Hematopoietic multipotent progenitor cell treated with erythropoietin and hydrocortisone succinate and interleukin-3 and kit ligand, for 15 days (in vitro differentiated cells): ENCODE measurements around the gene SMPDL3B.

Source experiments
- DNase-seq: peaks from one replicate; pipeline ENCODE4 v3.0.0-alpha.2; 2015; ENCODE audit warnings: low spot score

SMPDL3B gene

DNA sequence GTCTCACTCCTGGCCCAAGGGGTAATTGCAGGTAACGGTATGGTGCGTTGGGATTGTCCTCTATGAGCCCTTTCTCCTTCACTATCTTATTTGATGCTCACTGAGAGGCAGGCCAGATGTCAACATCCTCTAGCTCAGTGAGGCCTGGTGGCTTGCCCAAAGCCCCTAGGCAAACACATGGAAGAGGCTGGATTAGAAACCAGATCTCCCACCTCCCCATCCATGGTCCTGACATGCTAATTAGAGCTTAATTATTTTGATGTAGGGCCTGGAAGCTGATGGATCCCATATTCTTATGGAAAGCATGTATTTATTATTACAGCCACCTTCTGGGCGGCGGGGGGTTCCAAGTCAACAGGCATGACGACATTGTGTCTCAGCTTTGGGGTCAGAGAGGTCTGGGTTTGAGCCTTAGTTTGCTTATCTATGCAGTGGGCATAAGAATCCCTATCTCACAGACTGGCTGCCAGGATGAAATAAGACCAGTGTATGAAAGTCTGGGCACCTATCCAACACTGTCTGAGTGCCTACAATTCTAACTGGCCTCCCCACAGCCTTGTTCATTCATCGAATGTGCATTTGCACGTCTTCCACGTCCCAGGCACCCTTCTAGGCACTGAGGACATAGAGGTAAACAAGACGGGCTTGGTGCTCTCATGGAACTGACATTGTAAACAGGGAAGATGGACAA lies 6.2 kb downstream of the SMPDL3B start:
- DNase-seq = peak; percentile 48

DNA sequence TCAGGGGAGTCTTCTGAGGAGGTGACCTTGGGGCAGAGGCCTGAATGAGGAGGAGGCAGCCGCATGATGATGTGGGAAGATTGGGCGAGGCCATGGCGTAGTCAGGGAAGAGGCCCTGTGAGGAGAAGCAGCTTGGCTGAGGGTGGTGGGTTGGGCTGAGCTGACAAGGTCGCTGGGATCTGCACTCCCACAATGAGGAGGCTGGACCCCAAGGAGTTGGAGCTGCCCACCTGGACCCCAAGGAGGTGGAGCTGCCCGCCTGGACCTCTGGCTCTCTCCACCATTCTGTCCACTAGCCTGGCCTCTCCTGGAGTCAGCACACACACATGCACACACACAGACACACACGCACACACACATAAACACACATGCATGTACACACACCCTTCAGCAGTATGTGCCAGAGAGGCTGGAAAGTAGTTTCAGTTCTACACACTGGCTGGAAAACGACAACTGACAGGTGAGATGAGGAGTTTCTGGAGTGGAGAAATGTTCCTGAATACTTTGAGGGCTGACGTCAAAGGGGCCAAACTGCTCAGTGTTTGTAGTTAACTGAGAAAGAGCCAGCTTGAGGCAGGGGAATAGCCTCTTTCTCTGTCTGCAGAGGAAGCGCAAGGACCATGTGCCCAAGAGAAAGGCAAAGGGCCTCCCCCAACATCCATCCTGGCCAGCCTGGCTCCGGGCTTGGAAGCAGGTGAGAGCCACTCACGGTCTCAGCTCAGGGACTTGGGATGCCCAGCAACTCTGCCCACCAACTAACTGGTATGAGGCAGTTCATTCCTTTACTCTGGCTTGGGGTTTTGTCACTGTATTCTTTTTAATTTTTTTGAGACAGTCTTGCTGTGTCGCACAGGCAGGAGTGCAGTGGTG lies 7.1 kb downstream of the SMPDL3B start:
- DNase-seq = no peak

DNA sequence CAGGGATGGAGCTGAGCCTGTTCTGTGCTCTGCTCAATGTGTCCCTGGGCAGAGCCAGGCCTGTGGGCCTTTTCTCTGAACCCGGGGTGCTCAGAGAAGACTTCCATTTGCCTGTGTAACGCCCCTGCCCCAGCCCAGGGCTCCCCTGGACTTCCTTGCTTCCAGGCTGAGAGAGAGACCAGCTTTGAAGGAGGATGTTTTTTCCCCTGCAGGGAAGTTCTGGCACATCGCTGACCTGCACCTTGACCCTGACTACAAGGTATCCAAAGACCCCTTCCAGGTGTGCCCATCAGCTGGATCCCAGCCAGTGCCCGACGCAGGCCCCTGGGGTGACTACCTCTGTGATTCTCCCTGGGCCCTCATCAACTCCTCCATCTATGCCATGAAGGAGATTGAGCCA lies 10.2 kb downstream of the SMPDL3B start:
- no peak for DNase-seq

DNA sequence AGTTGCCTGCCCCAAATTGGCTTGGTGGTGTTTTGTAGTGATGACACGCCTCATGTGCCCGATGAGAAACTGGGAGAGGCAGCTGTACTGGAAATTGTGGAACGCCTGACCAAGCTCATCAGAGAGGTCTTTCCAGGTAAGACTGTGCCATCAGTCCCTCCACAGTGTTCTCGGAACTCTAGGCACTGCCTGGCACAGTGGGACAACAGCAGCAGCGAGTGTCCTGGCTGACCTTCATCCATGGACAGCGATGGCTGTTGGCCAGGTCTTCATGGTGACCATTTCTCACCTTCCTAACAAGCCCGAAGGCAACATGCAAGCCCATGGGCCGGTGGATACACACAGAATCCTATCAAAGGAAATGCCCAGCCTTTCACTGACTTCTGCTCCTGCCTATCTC lies 14.2 kb downstream of the SMPDL3B start:
- DNase-seq = no peak

DNA sequence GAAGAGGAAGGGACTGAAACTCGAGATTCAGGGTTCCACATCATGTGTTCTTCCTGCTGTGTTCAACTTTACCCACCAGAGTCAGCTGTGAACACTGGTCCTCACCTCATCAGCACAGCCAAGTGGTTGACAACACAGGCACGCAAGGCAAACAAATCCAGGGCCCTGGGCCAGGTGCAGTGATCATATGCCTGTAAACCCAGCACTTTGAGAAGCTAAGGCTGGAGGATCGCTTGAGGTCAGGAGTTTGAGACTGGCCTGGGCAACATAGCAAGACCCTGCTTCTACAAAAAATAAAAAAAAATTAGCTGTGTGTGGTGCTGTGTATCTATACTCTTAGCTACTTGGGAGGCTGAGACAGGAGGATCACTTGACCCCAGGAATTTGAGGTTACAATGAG lies 16.6 kb downstream of the SMPDL3B start:
- DNase-seq = no peak

DNA sequence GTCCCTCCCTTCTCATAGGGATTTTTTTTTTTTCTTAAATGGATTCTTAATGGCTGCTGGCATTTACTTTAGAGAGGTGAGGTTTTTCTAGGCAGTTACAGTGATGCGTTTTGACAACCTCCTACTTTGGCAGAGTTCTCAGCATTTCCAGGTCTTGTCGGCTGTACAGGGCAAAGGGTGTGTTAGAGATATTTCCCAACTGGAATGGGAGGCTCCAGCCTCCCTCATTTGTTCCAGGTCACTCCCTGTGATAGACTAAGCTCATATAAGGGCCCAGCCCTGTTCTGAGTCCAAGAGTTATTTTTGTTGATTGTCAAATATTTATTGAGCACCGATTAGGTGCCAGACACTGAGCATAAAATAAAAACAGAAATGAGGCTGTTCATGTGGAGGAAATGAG lies 17.3 kb downstream of the SMPDL3B start:
- DNase-seq = no peak

DNA sequence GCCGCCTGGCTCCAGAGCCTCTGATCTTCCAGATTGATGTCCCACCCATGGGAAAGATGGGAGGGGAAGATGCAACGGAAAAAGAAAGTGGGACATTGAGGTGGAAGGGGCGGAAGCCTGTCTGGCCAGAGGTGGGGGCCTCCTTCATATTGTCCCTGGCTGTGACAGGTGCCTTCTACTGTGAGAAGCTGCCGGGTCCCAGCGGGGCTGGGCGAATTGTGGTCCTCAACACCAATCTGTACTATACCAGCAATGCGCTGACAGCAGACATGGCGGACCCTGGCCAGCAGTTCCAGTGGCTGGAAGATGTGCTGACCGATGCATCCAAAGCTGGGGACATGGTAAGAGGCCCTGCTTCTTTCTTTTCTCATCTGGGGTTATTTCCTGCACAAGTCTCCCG lies 19.4 kb downstream of the SMPDL3B start:
- DNase-seq = no peak

DNA sequence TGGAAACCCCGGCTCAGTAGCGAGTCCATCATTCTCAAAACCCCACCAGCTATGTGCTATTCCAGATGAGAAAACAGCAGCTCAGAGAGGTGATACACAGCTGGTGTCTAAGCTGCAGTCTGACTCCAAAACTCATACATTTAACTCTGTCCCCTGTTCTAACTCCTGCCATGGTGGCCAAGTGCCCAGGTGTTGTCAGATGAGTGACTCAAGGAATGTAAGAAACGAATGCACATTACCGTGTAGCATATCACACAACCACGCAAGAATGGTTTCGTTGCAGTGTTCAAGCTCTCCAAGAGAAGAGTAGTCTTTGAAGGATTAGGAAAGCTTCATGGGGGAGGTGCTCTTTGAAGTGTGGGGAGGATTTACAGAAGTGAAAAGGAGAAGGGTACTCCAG lies 20.3 kb downstream of the SMPDL3B start:
- DNase-seq = no peak

DNA sequence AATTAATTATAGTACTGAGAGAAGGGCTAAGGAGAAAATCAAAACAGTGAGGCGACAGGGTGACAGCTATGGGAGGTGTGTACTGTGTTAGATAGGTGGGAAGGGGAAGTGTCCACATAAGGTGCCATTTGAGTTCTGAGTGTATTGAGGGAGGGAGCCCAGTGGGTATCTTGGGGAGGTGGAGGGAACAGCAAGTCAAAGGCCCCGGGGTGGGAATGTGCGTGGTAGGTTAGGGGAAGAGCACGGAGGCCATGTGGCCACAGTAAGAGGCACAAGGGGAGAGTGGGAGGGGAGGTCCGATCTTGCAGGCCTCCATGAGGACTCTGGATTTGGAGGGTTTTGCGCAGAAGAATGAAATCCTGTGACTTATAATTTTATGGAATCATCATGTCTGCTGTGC lies 22.0 kb downstream of the SMPDL3B start:
- no peak for DNase-seq

DNA sequence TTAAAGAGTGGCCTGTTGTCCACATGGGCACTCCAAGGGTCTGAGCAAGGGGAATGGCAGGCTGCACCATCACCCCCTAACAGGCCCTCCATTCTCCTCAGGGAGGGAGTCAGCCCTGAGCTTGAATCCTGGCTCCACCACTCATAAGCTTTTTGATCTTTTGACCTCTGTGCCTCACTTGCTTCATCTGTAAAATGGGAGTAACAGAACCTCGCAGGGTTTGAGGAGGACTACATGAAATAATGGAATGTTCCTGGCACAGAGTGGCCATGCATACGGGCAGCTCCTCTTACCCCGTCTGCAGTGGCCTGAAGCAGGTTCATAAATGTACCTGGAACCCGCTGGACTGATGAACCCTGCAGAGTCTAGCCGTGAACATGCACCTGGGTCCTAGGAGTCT lies 22.9 kb downstream of the SMPDL3B start:
- no peak for DNase-seq

DNA sequence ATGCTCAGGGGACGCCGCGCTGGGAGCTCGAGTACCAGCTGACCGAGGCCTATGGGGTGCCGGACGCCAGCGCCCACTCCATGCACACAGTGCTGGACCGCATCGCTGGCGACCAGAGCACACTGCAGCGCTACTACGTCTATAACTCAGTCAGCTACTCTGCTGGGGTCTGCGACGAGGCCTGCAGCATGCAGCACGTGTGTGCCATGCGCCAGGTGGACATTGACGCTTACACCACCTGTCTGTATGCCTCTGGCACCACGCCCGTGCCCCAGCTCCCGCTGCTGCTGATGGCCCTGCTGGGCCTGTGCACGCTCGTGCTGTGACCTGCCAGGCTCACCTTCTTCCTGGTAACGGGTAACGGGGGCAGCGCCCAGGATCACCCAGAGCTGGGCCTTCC lies 23.7 kb downstream of the SMPDL3B start:
- no peak for DNase-seq

DNA sequence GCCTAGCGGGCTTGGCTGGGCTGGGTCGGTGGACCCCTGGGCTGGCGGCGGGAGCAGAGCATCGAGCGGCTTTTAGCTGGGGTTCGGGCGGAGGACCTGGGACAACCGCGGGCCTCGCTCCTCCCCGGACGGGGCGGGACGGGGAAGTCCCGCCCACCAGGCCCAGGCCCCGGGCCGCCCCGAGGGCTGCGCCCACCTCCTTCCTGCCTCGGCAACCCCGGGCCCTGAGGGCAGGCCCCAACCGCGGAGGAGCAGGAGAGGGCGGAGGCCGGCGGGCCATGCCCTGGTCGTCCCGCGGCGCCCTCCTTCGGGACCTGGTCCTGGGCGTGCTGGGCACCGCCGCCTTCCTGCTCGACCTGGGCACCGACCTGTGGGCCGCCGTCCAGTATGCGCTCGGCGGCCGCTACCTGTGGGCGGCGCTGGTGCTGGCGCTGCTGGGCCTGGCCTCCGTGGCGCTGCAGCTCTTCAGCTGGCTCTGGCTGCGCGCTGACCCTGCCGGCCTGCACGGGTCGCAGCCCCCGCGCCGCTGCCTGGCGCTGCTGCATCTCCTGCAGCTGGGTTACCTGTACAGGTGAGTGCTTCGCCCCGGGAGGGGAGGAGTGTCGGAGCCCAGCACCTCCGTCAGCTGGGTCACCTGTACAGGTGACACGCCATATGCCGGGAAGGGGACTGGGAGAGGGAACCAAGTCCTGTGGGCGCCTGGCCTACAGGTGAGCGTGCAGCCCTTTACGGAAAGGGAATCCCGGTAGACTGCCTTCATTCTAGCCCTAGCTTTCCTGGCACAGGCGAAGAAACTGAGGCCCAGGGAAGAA lies 25.2 kb downstream of the SMPDL3B start, which contains the start of gene XKR8:
Gene XKR8 (plus strand): TSS at position 182 of the 812 bp plus-strand sequence. CDS start 97 bp downstream, at position 279.
- peak; percentile 59 for DNase-seq

DNA sequence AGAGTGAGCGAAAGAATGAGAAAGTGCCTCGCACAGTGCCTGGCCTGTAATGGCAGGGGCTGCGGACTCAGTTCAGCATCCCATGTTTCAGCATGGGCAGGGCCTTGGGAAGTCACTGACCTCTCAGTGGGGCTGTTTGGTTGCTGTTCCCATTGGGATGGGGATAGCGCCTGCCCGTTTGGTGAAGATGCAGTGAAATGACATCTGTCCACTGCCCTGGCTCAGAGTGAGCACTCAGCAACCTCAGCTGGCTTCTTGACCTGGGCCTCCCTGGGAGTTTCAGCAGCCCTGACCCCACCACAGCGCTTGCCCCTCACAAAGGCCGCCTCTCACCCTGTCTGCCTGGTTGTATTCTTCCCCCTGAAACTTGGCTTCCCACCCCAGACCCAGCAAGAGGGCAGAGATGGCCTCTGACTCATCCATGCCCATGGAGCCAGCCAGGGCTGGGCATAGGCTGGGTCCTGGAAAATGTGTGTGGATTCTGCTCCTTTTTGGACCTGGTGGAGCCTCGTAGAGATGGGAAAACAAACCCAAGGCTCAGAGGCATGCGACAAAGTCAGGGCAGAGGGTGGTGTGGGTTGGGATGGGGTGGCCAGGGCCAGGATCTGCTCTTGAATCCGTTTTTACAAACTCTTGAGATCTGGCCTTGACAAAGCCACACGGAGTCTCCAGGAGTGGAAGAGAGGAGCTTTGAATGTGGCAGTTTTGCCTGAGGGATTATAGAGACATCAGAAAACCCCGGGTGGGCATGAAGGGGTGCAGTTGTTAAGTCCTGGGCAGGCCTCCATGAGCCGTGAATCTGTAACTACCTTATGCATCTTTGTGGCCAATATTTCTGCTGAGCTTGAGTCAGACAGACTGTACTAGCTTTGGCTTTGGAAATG lies 26.2 kb downstream of the SMPDL3B start:
- DNase-seq = no peak

DNA sequence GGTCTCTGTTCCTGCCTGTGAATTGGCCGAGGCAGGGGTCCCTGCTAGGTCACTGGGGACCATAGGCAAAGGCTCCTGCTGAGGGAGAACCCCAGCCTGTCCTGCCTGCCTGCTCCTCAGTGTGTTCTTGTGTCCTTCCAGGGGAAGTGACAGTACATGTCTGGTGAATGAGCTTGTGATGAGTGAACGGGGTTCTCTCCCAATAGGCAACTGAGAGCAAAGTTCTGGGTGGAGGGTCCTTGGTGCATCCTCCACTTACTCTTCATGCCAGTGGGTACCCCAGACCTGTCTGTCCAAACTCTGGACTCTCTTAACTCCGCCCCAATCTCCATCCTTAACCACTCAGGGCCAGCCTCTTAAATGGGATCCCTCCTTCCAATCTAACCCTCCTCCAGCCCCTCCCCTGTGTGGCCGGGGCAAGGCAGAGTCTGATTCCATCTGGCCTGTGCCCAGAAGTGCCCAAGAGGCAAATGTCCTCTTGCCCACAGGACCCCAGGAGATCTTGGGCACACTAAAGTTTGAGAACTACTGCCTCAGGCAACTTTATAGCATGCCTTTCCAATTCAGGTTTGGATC lies 26.9 kb downstream of the SMPDL3B start:
- no peak for DNase-seq

DNA sequence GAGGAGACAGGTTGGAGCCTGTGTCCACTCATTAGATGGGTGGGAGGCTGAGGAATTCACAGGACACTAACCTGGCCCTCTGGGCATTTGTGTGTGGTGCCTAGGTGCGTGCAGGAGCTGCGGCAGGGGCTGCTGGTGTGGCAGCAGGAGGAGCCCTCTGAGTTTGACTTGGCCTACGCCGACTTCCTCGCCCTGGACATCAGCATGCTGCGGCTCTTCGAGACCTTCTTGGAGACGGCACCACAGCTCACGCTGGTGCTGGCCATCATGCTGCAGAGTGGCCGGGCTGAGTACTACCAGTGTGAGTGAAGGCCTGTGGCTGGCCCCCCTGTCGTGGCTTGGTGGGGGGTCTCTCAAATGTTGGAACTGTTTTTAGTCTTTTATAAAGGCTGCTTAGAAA lies 28.6 kb downstream of the SMPDL3B start:
- no peak for DNase-seq

DNA sequence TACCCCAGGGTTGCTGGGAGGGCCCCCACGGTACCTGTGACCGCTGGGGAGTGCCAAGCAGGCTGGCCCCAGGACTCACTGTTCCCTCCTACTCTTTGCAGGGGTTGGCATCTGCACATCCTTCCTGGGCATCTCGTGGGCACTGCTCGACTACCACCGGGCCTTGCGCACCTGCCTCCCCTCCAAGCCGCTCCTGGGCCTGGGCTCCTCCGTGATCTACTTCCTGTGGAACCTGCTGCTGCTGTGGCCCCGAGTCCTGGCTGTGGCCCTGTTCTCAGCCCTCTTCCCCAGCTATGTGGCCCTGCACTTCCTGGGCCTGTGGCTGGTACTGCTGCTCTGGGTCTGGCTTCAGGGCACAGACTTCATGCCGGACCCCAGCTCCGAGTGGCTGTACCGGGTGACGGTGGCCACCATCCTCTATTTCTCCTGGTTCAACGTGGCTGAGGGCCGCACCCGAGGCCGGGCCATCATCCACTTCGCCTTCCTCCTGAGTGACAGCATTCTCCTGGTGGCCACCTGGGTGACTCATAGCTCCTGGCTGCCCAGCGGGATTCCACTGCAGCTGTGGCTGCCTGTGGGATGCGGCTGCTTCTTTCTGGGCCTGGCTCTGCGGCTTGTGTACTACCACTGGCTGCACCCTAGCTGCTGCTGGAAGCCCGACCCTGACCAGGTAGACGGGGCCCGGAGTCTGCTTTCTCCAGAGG lies 31.8 kb downstream of the SMPDL3B start:
- no peak for DNase-seq

DNA sequence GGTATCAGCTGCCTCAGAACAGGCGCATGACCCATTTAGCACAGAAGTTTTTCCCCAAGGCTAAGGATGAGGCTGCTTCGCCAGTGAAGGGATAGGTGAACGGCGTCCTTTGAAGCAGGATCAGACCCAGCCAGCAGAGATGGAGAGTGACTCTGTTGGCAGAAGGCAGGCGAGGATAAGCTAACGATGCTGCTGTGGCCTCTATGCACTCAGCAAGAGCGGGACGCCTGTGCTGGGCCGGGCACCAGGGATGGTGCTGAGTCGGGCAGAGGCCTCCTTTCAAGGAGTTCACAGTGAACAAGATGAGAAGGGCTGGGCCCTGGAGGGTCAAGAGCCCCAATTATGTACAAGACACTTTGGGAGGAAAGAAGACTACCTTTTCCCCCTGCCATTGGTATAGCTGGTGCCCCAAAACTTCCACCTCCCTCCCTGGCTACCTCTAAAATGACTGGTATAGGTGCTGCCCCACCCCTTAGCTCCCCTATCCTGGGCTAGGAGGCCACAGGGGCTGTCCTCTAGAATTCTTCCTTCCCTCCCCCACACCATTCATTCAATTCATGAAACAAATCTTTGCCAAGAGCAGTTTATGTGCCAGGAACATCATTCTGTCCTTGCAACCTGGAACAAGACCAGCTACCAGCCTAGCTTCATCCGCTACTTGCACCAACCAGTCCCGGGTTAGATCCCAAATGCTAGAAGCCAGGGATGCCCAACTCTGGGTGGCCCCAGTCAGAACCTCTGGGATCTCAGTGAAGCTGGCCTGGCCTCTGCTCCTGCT lies 32.5 kb downstream of the SMPDL3B start:
- DNase-seq = no peak

DNA sequence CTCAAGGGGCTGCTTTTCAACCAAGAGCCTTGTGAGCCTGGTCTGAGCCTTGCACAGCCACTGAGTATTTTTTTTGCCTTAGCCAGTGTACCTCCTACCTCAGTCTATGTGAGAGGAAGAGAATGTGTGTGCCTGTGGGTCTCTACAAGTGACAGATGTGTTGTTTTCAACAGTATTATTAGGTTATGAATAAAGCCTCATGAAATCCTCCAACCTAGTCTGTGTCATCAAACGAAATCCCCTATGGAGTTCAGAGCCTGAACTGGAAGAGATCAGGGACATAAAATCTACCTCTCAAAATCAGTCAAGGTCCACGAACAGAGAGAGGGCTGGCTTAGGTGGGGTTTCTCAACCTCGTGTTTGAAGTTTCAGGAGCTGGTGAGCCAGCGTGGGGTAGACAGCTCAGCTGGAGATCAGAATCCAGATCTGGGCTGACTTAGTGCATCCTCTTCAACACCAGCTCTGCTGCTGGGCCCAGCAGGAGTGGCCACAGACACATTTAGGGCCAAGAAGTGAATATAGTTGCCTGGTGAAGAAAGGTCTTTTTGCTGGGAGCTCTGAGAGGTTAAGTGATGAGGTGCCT lies 33.2 kb downstream of the SMPDL3B start:
- DNase-seq = no peak

DNA sequence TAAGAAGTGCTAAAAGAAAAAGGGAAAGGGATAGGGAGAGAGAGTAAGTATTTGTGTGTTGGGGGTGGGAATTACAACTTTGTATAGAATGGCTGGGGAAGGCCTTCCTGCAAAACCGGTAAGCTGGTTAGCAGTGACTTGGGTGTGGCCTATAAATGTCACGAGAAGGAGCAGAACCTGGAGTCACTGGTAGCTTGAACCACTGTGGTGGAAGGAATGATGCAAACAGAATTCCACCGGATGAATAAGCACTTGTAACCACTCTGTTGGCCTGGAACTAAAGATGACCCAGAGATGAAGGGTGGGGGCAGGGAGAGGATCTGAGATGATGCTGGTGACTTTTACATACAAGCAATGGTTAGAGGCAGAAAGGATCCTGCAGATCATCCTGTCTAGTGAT lies 33.9 kb downstream of the SMPDL3B start:
- DNase-seq = no peak
